OCI-LY1 (cell line): ENCODE data around the gene NKD1.

Experiments used
- EZH2 ChIP-seq: fragments of 200-600 bp; sonication (generic), shearing (Covaris generic); IDR thresholded peaks from 2 replicates; pipeline ENCODE4 v1.8.0; 2017; ENCODE audit warnings: borderline replicate concordance, mixed run types, mild to moderate bottlenecking, antibody characterized with exemption, low read length, moderate library complexity, mixed read lengths
- TF ChIP-seq, protein P1 (sequence below): fragments of 200-600 bp; sonication (generic), shearing (Covaris generic); IDR thresholded peaks from 2 replicates; pipeline ENCODE4 v1.5.1; 2017; ENCODE audit warnings: mild to moderate bottlenecking, antibody characterized with exemption, low read length, moderate library complexity, mixed read lengths

DNA sequence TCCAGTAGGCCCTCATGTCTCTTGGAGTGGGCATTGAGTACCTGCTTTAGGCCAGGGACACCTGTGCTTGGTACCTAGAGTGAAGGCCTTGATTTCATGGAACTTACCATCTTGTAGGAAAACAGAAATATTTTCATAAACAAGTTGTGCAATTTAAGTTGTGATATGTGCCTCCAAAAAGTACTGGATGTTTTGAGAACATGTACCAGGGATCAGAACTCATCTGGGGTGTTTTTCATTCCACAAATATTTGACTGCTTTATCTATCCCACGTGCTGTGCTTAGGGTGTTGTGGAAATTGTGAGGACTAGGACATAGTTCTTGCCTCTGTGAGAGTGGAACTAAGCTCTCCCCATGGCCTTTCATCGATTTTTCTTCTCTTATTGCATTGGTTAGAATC lies 8.8 kb downstream of the NKD1 start:
- TF ChIP-seq, protein P1, sequence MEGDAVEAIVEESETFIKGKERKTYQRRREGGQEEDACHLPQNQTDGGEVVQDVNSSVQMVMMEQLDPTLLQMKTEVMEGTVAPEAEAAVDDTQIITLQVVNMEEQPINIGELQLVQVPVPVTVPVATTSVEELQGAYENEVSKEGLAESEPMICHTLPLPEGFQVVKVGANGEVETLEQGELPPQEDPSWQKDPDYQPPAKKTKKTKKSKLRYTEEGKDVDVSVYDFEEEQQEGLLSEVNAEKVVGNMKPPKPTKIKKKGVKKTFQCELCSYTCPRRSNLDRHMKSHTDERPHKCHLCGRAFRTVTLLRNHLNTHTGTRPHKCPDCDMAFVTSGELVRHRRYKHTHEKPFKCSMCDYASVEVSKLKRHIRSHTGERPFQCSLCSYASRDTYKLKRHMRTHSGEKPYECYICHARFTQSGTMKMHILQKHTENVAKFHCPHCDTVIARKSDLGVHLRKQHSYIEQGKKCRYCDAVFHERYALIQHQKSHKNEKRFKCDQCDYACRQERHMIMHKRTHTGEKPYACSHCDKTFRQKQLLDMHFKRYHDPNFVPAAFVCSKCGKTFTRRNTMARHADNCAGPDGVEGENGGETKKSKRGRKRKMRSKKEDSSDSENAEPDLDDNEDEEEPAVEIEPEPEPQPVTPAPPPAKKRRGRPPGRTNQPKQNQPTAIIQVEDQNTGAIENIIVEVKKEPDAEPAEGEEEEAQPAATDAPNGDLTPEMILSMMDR = no peak
- no peak for TF ChIP-seq EZH2
